Neural cell (in vitro differentiated cells): ENCODE results near the gene GNAT2.

Source experiments
- EZH2 ChIP-seq: fragments of 200-600, 300-800 bp; shearing (Covaris generic), sonication (generic); IDR thresholded peaks from 2 replicates; pipeline ENCODE4 v1.6.1; 2014; ENCODE audit warnings: antibody characterized with exemption, low read length, borderline replicate concordance, mild to moderate bottlenecking; ENCODE audit not compliant: insufficient read depth, poor library complexity, severe bottlenecking
- POLR2AphosphoS5 ChIP-seq: IDR thresholded peaks from 2 replicates; pipeline ENCODE4 v1.6.1; 2012
- SMC3 ChIP-seq: fragments of 450-650 bp; conservative IDR thresholded peaks from 2 replicates; pipeline ENCODE4 v1.6.1; 2014; ENCODE audit warnings: antibody characterized with exemption, mild to moderate bottlenecking, moderate library complexity; ENCODE audit not compliant: poor library complexity
- TF ChIP-seq, protein P1 (sequence below): fragments of 450-650 bp; IDR thresholded peaks from 2 replicates; pipeline ENCODE4 v1.5.1; 2014; ENCODE audit warnings: antibody characterized with exemption, mild to moderate bottlenecking, moderate library complexity; ENCODE audit not compliant: poor library complexity, severe bottlenecking

DNA sequence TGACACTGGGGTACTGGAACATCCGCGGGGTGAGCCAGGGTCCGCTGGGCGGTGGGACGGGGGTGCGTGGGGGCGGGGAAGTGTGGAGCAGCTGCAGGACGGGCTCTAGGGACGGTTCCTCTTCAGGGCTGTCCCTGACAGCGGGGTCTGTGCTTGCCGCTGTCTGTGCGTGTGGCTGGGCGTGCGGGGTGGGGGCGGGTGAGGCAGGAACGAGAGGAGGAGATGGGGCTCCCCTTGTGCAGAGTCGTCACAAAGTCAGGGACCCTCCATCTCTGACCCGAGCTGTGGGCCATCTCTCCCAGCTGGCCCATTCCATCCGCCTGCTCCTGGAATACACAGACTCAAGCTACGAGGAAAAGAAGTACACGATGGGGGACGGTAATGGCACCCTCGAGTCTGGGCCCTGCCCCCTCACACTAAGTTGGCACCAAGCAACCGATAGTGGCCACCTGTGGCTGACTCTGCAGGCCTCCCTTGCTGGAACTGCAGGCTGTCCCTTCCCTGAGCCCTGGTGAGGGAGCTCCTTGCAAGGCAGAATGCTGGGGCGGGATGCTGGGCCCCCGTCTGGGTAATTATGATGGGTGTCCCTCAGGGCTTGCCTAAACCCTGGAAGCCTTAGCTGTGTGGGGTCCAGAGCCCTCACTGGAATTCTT, 48.8 kb upstream of the GNAT2 start:
- TF ChIP-seq POLR2AphosphoS5 (no peak), EZH2 (no peak), SMC3 (no peak)
- TF ChIP-seq, protein P1, sequence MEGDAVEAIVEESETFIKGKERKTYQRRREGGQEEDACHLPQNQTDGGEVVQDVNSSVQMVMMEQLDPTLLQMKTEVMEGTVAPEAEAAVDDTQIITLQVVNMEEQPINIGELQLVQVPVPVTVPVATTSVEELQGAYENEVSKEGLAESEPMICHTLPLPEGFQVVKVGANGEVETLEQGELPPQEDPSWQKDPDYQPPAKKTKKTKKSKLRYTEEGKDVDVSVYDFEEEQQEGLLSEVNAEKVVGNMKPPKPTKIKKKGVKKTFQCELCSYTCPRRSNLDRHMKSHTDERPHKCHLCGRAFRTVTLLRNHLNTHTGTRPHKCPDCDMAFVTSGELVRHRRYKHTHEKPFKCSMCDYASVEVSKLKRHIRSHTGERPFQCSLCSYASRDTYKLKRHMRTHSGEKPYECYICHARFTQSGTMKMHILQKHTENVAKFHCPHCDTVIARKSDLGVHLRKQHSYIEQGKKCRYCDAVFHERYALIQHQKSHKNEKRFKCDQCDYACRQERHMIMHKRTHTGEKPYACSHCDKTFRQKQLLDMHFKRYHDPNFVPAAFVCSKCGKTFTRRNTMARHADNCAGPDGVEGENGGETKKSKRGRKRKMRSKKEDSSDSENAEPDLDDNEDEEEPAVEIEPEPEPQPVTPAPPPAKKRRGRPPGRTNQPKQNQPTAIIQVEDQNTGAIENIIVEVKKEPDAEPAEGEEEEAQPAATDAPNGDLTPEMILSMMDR: no peak
